ENCODE measurements around the gene NLK.
"Not testable (repeated sequence)": the region's sequence is repeated elsewhere in the genome, so short reads cannot be mapped to it uniquely, and the experiment has no call there.

NLK gene

DNA sequence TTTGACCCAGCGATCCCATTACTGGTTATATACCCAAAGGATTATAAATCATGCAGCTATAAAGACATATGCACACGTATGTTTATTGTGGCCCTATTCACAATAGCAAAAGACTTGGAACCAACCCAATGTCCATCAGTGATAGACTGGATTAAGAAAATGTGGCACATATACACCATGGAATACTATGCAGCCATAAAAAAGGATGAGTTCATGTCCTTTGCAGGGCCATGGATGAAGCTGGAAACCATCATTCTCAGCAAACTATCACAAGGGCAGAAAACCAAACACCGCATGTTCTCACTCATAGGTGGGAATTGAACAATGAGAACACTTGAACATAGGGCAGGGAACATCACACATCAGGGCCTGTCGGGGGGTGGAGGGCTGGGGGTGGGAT is 112.9 kb downstream of the NLK start:
- not testable (repeated sequence) for DNase-seq (ENCODE audit: low read depth)

DNA sequence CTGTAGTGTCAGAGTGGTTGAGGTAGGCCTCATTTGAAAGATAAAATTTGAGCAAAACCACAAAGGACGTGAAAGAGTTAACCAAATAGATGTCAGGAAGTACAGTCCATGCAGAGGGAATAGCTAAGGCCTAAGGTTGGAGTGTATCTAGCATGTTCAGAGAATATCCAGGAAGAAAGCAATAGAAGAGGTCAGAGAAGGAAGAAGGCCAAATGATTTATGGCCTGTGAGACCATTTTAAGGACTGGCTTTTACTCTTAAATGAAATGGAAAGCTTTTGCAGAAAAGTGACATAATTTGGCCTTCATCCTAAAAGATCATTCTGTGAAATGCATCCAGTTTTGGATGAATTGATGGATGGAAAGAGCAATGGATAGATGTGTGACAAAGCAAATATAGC is 116.5 kb downstream of the NLK start:
- no peak for DNase-seq (ENCODE audit: low read depth)

GRCh38 chr17:28159924-28160323 is 117.4 kb downstream of the NLK start:
- no peak for DNase-seq (ENCODE audit: low read depth)

DNA sequence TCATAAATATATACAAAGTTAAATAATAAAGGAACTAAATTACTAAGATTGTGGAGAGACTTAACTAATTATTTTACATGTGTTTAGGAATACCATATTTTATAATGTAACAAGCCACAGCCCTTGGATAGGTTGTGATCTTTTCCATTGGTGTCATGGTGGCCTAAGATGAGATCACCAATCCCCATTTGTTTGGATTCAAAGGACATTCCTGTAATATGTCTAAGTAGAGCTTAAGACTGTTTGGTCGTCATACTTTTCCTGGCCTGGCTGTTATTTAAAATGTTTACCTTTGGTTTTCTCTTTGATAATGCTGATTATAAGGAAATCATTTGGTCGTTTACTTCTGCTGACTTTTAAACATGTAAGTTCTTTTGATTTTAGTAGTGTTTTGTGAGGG is 118.1 kb downstream of the NLK start:
- no peak for DNase-seq (ENCODE audit: low read depth)

GRCh38 chr17:28161311-28161710 is 118.8 kb downstream of the NLK start:
- no peak for DNase-seq (ENCODE audit: low read depth)

DNA sequence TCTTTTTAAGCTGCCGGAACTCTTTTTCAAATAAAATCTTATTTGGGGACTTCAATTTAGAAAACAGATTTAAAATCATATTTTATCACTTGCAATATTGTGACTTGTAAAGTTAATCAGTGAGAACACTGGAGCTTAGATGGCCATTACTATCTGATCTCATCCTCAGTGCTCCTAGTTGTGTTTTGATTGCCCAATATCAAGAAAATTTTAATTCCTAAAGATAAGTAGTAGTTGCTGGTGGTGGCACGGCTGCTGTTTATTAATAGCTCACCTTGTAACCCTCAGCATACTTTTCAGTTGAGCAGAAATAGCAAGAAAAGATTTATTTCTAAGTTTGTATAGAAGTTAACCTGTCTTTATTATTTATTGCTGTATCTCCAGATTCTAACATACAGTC is 124.0 kb downstream of the NLK start:
- DNase-seq (ENCODE audit: low read depth): no peak

DNA sequence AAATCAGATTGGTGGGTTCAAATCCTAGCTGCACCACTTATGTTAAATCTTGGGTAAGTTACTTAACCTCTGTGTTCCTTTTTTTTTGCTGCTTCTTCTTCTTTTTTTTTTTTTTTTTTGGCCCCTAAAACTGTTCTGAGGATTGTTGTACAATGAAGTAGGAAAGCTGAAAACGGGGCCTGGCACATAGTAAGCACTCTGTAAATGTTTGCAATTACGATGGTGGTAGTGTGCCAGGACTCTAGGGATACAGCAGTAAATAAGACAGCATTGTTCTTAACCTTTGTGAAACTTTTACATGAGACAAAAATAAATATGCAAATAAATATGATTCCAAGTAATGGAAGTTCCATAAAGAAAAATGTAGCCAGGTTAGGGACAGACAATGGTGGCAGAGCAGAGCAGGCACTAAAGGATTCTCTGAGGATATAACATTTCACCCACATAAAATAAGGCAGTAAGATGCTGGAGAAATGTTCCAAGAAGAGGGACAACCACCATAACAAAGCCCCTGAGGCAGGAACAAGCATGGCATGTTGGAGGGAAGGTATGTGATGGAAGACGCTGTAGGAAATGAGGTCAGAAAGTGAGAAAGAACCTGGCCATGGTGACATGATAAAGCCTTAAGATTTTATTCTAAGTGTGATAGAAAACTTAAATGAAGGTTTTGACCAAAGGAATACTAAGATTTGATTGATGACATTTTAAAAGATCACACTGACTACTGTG is 127.3 kb downstream of the NLK start:
- no peak for DNase-seq (ENCODE audit: low read depth)

- no peak for DNase-seq (ENCODE audit: low read depth)
Measured at GRCh38 chr17:28170771-28171170, 128.3 kb downstream of the NLK start.

GRCh38 chr17:28173031-28173561 is 130.6 kb downstream of the NLK start:
- no peak for DNase-seq (ENCODE audit: low read depth)

- DNase-seq (ENCODE audit: low read depth): no peak
Measured at GRCh38 chr17:28173801-28174200, 131.3 kb downstream of the NLK start.

DNA sequence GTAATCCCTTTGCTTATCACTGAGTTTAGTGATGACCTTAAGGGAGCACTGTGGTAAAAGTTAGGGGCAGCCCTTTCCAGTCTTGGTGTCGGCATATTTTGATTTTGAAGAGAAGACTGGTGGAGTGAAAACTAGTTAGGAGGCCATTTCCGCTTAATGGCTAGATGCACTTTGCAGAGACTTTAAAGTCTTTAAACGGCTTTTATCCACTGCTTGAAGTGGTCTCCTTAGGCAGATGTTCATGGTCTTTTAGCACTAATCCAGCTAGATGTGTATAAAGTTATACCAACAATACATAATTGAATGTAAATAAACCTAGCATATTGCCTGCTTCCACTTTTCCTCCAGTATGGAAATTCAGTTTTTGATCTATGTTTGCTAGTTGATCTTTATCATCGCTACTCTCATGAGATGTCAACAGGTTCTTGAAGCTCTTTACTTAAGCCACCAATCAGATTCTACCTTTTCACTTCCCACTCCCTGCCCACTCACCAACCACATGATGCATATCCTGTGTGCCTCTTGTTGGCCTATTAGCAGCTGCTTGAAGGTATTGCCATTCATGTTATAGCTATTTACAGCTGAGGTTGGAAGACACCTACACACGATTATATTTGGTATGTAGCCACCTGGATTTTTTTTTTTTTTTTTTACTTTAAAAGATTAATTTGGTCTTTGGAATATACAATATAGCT is 132.0 kb downstream of the NLK start:
- DNase-seq (ENCODE audit: low read depth): peak; percentile 12

- DNase-seq (ENCODE audit: low read depth): no peak
Measured at GRCh38 chr17:28177351-28177750, 134.9 kb downstream of the NLK start.

- no peak for DNase-seq (ENCODE audit: low read depth)
Measured at GRCh38 chr17:28178800-28179199, 136.3 kb downstream of the NLK start.

- DNase-seq (ENCODE audit: low read depth): no peak
Measured at GRCh38 chr17:28180449-28180848, 138.0 kb downstream of the NLK start.

GRCh38 chr17:28181568-28181967 is 139.1 kb downstream of the NLK start:
- no peak for DNase-seq (ENCODE audit: low read depth)

DNA sequence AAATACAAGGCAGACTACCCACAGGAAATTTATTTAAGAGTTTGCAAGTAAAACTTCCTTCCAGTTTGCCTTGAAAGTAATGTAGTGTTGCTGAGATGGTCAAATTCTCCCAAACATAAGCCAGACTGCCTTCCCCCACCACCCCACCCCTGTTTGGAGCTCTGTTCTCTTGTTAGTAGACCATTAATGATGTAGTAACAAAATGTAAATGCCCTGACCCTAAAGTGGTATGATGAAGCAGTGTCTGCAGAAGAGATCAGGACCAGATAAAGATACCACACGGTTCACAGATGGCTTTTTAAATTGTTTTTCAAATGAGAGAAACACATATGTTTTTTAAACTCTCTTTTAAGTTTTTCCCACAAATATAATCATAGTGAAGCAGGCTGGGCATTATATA is 140.1 kb downstream of the NLK start:
- no peak for DNase-seq (ENCODE audit: low read depth)

- DNase-seq (ENCODE audit: low read depth): no peak
Measured at GRCh38 chr17:28185658-28186057, 143.2 kb downstream of the NLK start.

GRCh38 chr17:28186472-28186871 is 144.0 kb downstream of the NLK start:
- DNase-seq (ENCODE audit: low read depth): not testable (repeated sequence)

GRCh38 chr17:28187931-28188330 is 145.5 kb downstream of the NLK start:
- DNase-seq (ENCODE audit: low read depth): no peak

- no peak for DNase-seq (ENCODE audit: low read depth)
Measured at GRCh38 chr17:28188841-28189263, 146.4 kb downstream of the NLK start.

DNA sequence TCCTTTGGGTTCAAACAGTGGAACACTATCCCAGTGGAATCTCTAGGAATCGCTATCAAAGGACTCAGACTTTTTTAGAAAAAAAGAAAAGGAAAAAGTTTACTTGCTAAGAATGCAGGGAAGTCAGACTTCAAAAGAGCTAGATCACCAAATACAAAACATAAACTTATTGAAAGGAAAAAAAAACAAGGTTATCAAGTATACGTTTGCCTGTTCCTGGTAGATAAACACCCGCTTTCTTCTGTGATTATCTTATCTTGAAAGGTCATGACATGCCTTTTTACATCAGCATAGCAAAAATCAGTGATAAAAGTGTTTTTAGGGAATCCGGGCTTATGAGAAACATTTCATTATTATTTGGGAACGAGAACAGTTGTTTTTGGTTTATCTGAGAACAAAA is 147.2 kb downstream of the NLK start:
- no peak for DNase-seq (ENCODE audit: low read depth)

GRCh38 chr17:28191018-28191417 is 148.5 kb downstream of the NLK start:
- no peak for DNase-seq (ENCODE audit: low read depth)

DNA sequence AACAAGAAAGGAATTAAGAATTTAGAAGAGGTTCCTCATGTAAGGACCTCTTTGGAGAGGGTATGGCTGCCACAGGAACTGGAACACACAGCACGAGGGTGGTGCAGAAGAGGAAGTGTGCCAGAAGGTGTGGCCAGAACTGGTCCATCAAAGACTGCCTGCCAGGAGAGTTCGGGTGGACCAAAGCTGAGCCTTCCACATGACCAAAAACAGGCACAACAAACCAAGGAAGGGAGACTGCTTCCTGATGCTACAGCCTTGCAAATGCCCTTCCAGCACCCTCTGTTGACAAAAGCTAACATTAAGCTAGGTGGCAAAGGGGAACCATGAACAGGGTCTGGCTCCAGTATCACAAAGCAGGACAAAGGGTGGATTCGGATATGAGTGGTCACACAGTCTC is 150.8 kb downstream of the NLK start:
- DNase-seq (ENCODE audit: low read depth): no peak

DNA sequence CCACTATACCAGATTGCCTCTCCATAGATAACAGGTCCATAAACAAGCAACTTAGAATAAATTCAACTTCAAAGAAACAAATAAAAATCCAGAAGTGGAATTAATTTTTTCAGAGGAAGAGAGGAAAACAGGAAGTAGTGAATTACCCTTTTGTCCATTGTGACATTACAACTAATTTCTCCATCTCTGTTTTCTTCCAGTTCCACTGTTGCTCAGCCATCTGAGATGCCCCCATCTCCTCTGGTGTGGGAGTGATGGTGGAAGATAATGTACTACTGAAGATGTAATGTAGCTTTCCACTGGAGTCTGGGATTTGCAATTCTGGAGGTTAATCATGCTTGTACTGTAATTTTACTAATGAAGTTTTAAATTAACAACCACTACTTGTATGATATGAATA is 151.9 kb downstream of the NLK start:
- no peak for DNase-seq (ENCODE audit: low read depth)
